HepG2 (cell line): Measurements from ENCODE around the gene PRCP.

Experiments
- CTCF ChIP-seq: sonication (generic); formaldehyde crosslinking; IDR thresholded peaks from 2 replicates; pipeline ENCODE4 v1.5.0; 2020; ENCODE audit warnings: mild to moderate bottlenecking, missing genetic modification reagents, moderate library complexity
- EZH2 ChIP-seq: conservative IDR thresholded peaks from 2 replicates; pipeline ENCODE4 v1.6.1; 2012; ENCODE audit warnings: mild to moderate bottlenecking, low read depth, low read length, moderate library complexity
- ZNF24 ChIP-seq: fragments of 450-650 bp; IDR thresholded peaks from 2 replicates; pipeline ENCODE4 v1.6.1; 2017; ENCODE audit warnings: antibody characterized with exemption, mild to moderate bottlenecking

- no peak for TF ChIP-seq CTCF
- TF ChIP-seq EZH2 = no peak
- TF ChIP-seq ZNF24 = no peak
Observed at GRCh38 chr11:82930734-82931133, 30.5 kb upstream of the PRCP start.
